Hepatocyte (in vitro differentiated cells): ENCODE results near the gene RAPGEF6. TPM values are rescaled to one million over a fixed set of nuclear protein-coding genes. Genes with fewer than 3 reads are reported as not detected.

Experiments used
- DNase-seq: peaks from one replicate; pipeline ENCODE4 v3.0.0-alpha.2; 2016; ENCODE audit warnings: low spot score
- H2AFZ ChIP-seq: fragments of 200-600 bp; sonication (generic); 2 replicates; pipeline ENCODE4 v1.6.0; 2016; ENCODE audit warnings: antibody characterized with exemption, mild to moderate bottlenecking
- H3K27ac ChIP-seq: fragments of 200-600 bp; sonication (generic); 2 replicates; pipeline ENCODE4 v1.5.1; 2016; ENCODE audit warnings: mild to moderate bottlenecking
- H3K27me3 ChIP-seq: fragments of 200-600 bp; sonication (generic); 2 replicates; pipeline ENCODE4 v1.6.1; 2016
- H3K36me3 ChIP-seq: fragments of 200-600 bp; sonication (generic); replicated peaks from 2 replicates; pipeline ENCODE4 v1.5.1; 2016; ENCODE audit warnings: low read depth; ENCODE audit not compliant: insufficient read depth
- H3K4me1 ChIP-seq: fragments of 200-600 bp; sonication (generic); 2 replicates; pipeline ENCODE4 v1.5.1; 2016; ENCODE audit warnings: mild to moderate bottlenecking, moderate library complexity; ENCODE audit not compliant: insufficient read depth
- H3K4me2 ChIP-seq: fragments of 200-600 bp; sonication (generic); 2 replicates; pipeline ENCODE4 v1.6.0; 2016
- H3K4me3 ChIP-seq: fragments of 200-600 bp; sonication (generic); 2 replicates; pipeline ENCODE4 v1.5.1; 2016; ENCODE audit warnings: mild to moderate bottlenecking
- H3K79me2 ChIP-seq: fragments of 200-600 bp; sonication (generic); 2 replicates; pipeline ENCODE4 v1.6.0; 2017; ENCODE audit warnings: mild to moderate bottlenecking
- H3K9me2 ChIP-seq: fragments of 200-600 bp; sonication (generic); replicated peaks from 2 replicates; pipeline ENCODE4 v1.6.0; 2017; ENCODE audit warnings: mild to moderate bottlenecking; ENCODE audit not compliant: insufficient read depth
- H3K9me3 ChIP-seq: fragments of 200-600 bp; sonication (generic); 2 replicates; pipeline ENCODE4 v1.5.1; 2016; ENCODE audit warnings: low read depth, mild to moderate bottlenecking
- H4K20me1 ChIP-seq: fragments of 200-600 bp; sonication (generic); 2 replicates; pipeline ENCODE4 v1.6.0; 2016; ENCODE audit warnings: mild to moderate bottlenecking; ENCODE audit not compliant: insufficient read depth, poor library complexity, severe bottlenecking
- CTCF ChIP-seq: fragments of 200-600 bp; sonication (generic); IDR thresholded peaks from 2 replicates; pipeline ENCODE4 v1.5.1; 2016; ENCODE audit warnings: antibody characterized with exemption, mild to moderate bottlenecking; ENCODE audit not compliant: poor library complexity
- EZH2 ChIP-seq: fragments of 200-600 bp; sonication (generic); IDR thresholded peaks from 2 replicates; pipeline ENCODE4 v1.6.1; 2016; ENCODE audit warnings: antibody characterized with exemption, mild to moderate bottlenecking, borderline replicate concordance
- EZH2phosphoT487 ChIP-seq: fragments of 200-600 bp; sonication (generic); IDR thresholded peaks from one replicate; pipeline ENCODE4 v1.6.1; 2018; ENCODE audit warnings: antibody characterized with exemption, mild to moderate bottlenecking, low read depth, moderate library complexity; ENCODE audit not compliant: unreplicated experiment, severe bottlenecking
- WGBS: methylation state at CpG from one replicate; pipeline ENCODE4 v1.1.6; 2016; ENCODE audit warnings: low lambda C conversion rate; ENCODE audit errors: missing lambda C conversion rate; 5-methylcytosine and 5-hydroxymethylcytosine counted together
- polyA plus RNA-seq: library from polyadenylated mRNA; unstranded; fragments of >200 nt; fragmentation: Nextera tagmentation; extraction: Ambion mirVana; gene quantifications from 2 replicates; pipeline ENCODE4 v1.2.1, GENCODE V29; 2016
- total RNA-seq: library from RNA; depleted of rRNA; stranded (reverse); fragments of >200 nt; gene quantifications from 2 replicates; pipeline ENCODE4 v1.2.3, GENCODE V29; 2014

RAPGEF6 gene
- total and polyA plus RNA-seq, 2 experiments from 2014 or later: 4.7 to 13.3 TPM

- Histone ChIP-seq H3K9me2 (no peaks in the 10 kb centered on the region), H3K27me3 (no peaks in the 10 kb centered on the region), H2AFZ (no peak overlapping the region), H3K36me3 (no peaks in the 10 kb centered on the region), H3K4me2 (no peak overlapping the region), H3K4me1 (peaks cover 14% of the 10 kb centered on the region), H3K27ac (no peak overlapping the region), H4K20me1 (peaks cover 5% of the 10 kb centered on the region), H3K9me3 (no peaks in the 10 kb centered on the region), H3K79me2 (peaks cover 76% of the 10 kb centered on the region), H3K4me3 (no peak overlapping the region)
- 98% methylated on average over 4 of the region's 4 CpGs for WGBS
- TF ChIP-seq EZH2phosphoT487: no peak
- TF ChIP-seq CTCF: no peak
- TF ChIP-seq EZH2: no peak
- no peak for DNase-seq
These were observed 27.6 kb downstream of the RAPGEF6 start for GRCh38 chr5:131607418-131607817.

- Histone ChIP-seq H3K4me1 (peaks cover 2% of the 10 kb centered on the region), H4K20me1 (peaks cover 5% of the 10 kb centered on the region), H3K4me3 (no peak overlapping the region), H3K27me3 (no peaks in the 10 kb centered on the region), H3K4me2 (no peak overlapping the region), H3K36me3 (no peaks in the 10 kb centered on the region), H3K9me2 (no peaks in the 10 kb centered on the region), H2AFZ (no peak overlapping the region), H3K27ac (no peak overlapping the region), H3K9me3 (no peaks in the 10 kb centered on the region), H3K79me2 (peaks cover 62% of the 10 kb centered on the region)
- no peak for TF ChIP-seq EZH2phosphoT487
- TF ChIP-seq CTCF: no peak
- no peak for TF ChIP-seq EZH2
- DNase-seq: no peak
- 93% methylated on average over 2 of the region's 2 CpGs for WGBS
These were observed 29.9 kb downstream of the RAPGEF6 start for GRCh38 chr5:131605086-131605485.

- no peaks in the 10 kb centered on the region for H3K27me3 ChIP-seq
- TF ChIP-seq EZH2: no peak
- TF ChIP-seq CTCF: no peak
- TF ChIP-seq EZH2phosphoT487: no peak
- no peak overlapping the region for H3K4me3 ChIP-seq
- no peak overlapping the region for H3K4me2 ChIP-seq
- no peaks in the 10 kb centered on the region for H3K9me3 ChIP-seq
- no peaks in the 10 kb centered on the region for H3K36me3 ChIP-seq
- peaks cover 25% of the 10 kb centered on the region for H3K79me2 ChIP-seq
- H3K27ac ChIP-seq: no peak overlapping the region
- H4K20me1 ChIP-seq: no peaks in the 10 kb centered on the region
- DNase-seq: no peak
- H2AFZ ChIP-seq: no peak overlapping the region
- no peaks in the 10 kb centered on the region for H3K9me2 ChIP-seq
- H3K4me1 ChIP-seq: peaks cover 8% of the 10 kb centered on the region
- WGBS: 97% methylated on average over 8 of the region's 8 CpGs
These were observed 39.7 kb downstream of the RAPGEF6 start for GRCh38 chr5:131595088-131596033.
